Measurements from ENCODE around the gene C19orf53.
"Not testable (repeated sequence)": the region's sequence is repeated elsewhere in the genome, so short reads cannot be mapped to it uniquely, and the experiment has no call there.

- TF ChIP-seq CTCF (conservative IDR thresholded peaks at IDR 0.05 in 1 of 2, IDR thresholded peaks at IDR 0.05 in 1 of 2; ENCODE audit: low read depth in 1 of 2, low read length in 2 of 2); EZH2 (IDR thresholded peaks at IDR 0.05; ENCODE audit: low read length, missing control alignments): not testable (repeated sequence)
Measured at GRCh38 chr19:13753622-13754021, 20.6 kb upstream of the C19orf53 start.

Data from fibroblast of lung (primary cell).